Esophagus squamous epithelium (tissue), 4 donors: ENCODE data around the gene EYS.

Experiments
- CTCF ChIP-seq, 6 experiments: fragments of 450-650 bp in 4 of 6; fragments of 200-600 bp in 2 of 6; sonication (generic) in 2 of 6; IDR thresholded peaks; one replicate each; pipeline ENCODE4 v1.5.1; 2016 to 2019; ENCODE audit warnings: antibody characterized with exemption in 6 of 6, mild to moderate bottlenecking in 4 of 6, moderate library complexity in 4 of 6
- POLR2A ChIP-seq, 4 donors: fragments of 450-650 bp; IDR thresholded peaks; one replicate each; pipeline ENCODE4 v1.6.1; 2017; ENCODE audit warnings: antibody characterized with exemption in 4 of 4, mild to moderate bottlenecking in 4 of 4, moderate library complexity in 3 of 4

- TF ChIP-seq CTCF (IDR thresholded peaks at IDR 0.05) (no peak), POLR2A (IDR thresholded peaks at IDR 0.05) (no peak)
Measured at GRCh38 chr6:65545920-65546319, 161.1 kb downstream of the EYS start.
